T-cell (primary cell): ENCODE data around the gene DPEP1. TPM values are rescaled to one million over a fixed set of nuclear protein-coding genes. Genes with fewer than 3 reads are reported as not detected.

Source experiments
- ATAC-seq, 4 experiments: fragments of 200-7000 bp in 3 of 4; fragments of 150-1000 bp in 1 of 4; cut with Tn5 transposase; replicated peaks in 1 of 4; 1 replicate in 3 of 4; 2 replicates in 1 of 4; pipeline ENCODE4 v1.10.0; 2021; ENCODE audit warnings: moderate library complexity in 3 of 4, mild to moderate bottlenecking in 2 of 4, moderate number of reproducible peaks in 1 of 4
- CTCF ChIA-PET, 2 donors: fragments of 300-600 bp; sonication (Branson Sonifier 250); formaldehyde crosslinking; loops; one replicate each; lab custom pipeline; 2022; ENCODE audit warnings: antibody characterized with exemption in 2 of 2; lab: Charles Lee
- POLR2A ChIA-PET, 2 donors: fragments of 300-600 bp; sonication (Branson Sonifier 250); formaldehyde crosslinking; loops; one replicate each; lab custom pipeline; 2022; ENCODE audit warnings: antibody characterized with exemption in 2 of 2; lab: Charles Lee
- DNase-seq, 35 experiments: peaks; one replicate each; pipeline versions ENCODE4 v3.0.0 to v3.0.0-alpha.2; 2013 to 2023
- H3K27ac ChIP-seq: one replicate; pipeline ENCODE4 v1.5.1; 2013; ENCODE audit warnings: low read length
- H3K27me3 ChIP-seq, 2 experiments: replicated peaks in 1 of 2; 1 replicate in 1 of 2; 2 replicates in 1 of 2; pipeline versions ENCODE4 v1.6.1 to v1.7.0; 2013; ENCODE audit warnings: low read length in 1 of 2, mixed read lengths in 1 of 2; ENCODE audit not compliant: control insufficient read depth in 2 of 2, insufficient read depth in 2 of 2; ENCODE audit errors: extremely low read depth in 1 of 2
- H3K36me3 ChIP-seq, 2 donors: 1 replicate in 1 of 2; 2 replicates in 1 of 2; pipeline versions ENCODE4 v1.6.1 to v1.7.0; 2013; ENCODE audit warnings: low read length in 1 of 2; ENCODE audit not compliant: control insufficient read depth in 2 of 2, insufficient read depth in 1 of 2; ENCODE audit errors: extremely low read depth in 1 of 2
- H3K4me1 ChIP-seq, 2 experiments: 1 replicate in 1 of 2; 2 replicates in 1 of 2; pipeline versions ENCODE4 v1.6.1 to v1.7.0; 2013; ENCODE audit warnings: low read length in 2 of 2, mixed read lengths in 1 of 2; ENCODE audit not compliant: insufficient read depth in 2 of 2, control insufficient read depth in 1 of 2; ENCODE audit errors: extremely low read depth in 1 of 2
- H3K4me3 ChIP-seq, 2 donors: 1 replicate in 1 of 2; 2 replicates in 1 of 2; pipeline versions ENCODE4 v1.5.1 to v1.7.0; 2013; ENCODE audit warnings: mild to moderate bottlenecking in 2 of 2, low read length in 1 of 2, moderate library complexity in 1 of 2; ENCODE audit not compliant: control insufficient read depth in 1 of 2; ENCODE audit errors: extremely low read depth in 1 of 2
- H3K9me3 ChIP-seq: 2 replicates; pipeline ENCODE4 v1.7.0; 2013
- H3K27ac Mint-ChIP-seq, 2 donors: one replicate each; pipeline ENCODE4 v1.8.0; 2020 to 2021; ENCODE audit warnings: mild to moderate bottlenecking in 2 of 2, mixed read lengths in 2 of 2
- H3K27me3 Mint-ChIP-seq, 2 donors: one replicate each; pipeline ENCODE4 v1.8.0; 2021 to 2022; ENCODE audit warnings: mixed read lengths in 2 of 2
- H3K36me3 Mint-ChIP-seq: one replicate; pipeline ENCODE4 v1.8.0; 2021; ENCODE audit warnings: mixed read lengths
- H3K4me1 Mint-ChIP-seq, 3 donors: one replicate each; pipeline ENCODE4 v1.8.0; 2020 to 2022; ENCODE audit warnings: mixed read lengths in 3 of 3, mild to moderate bottlenecking in 1 of 3
- H3K4me3 Mint-ChIP-seq, 3 donors: one replicate each; pipeline ENCODE4 v1.8.0; 2020 to 2022; ENCODE audit warnings: mild to moderate bottlenecking in 3 of 3, mixed read lengths in 3 of 3, moderate library complexity in 3 of 3
- H3K9me3 Mint-ChIP-seq, 3 donors: one replicate each; pipeline ENCODE4 v1.8.0; 2020 to 2022; ENCODE audit warnings: mixed read lengths in 3 of 3
- WGBS: methylation state at CpG from one replicate; pipeline ENCODE4 v1.1.5; 2013; ENCODE audit warnings: missing lambda C conversion rate; ENCODE audit not compliant: insufficient coverage; 5-methylcytosine and 5-hydroxymethylcytosine counted together
- total RNA-seq, 35 experiments: library from RNA in 6 of 35; stranded (reverse) in 6 of 35; fragments of 120-200 nt in 1 of 35; gene quantifications; one replicate each; pipeline versions ENCODE4 v1.2.1 to v1.2.4 and lab custom pipeline; 2013 to 2026

Gene DPEP1
- total RNA-seq, 5 donors from 2014 or later (not counting 1 experiment from before 2014, with no cell fraction given) = 0.18 TPM; not detected in 4

- no peaks in the 10 kb centered on the region for H3K36me3 Mint-ChIP-seq
- peaks cover 11 to 12% (median 11%) of the 10 kb centered on the region in 3 donors for H3K4me1 Mint-ChIP-seq
- peaks cover 3 to 19% of the 10 kb centered on the region in 2 experiments for H3K4me1 ChIP-seq
- H3K36me3 ChIP-seq = no peaks in the 10 kb centered on the region
- H3K4me3 ChIP-seq = no peak overlapping the region
- 88% methylated on average over 18 of the region's 18 CpGs for WGBS
- H3K27me3 ChIP-seq = peaks cover 0 to 17% of the 10 kb centered on the region in 2 experiments
- no peak overlapping the region for H3K27ac Mint-ChIP-seq
- ChIA-PET POLR2A (no interaction called here), CTCF (no interaction called here)
- H3K4me3 Mint-ChIP-seq = no peak overlapping the region
- H3K9me3 Mint-ChIP-seq = peaks cover 0 to 4% (median 3%) of the 10 kb centered on the region in 3 donors
- ATAC-seq (no peak), DNase-seq (no peak)
- peaks cover 4 to 28% of the 10 kb centered on the region in 2 donors for H3K27me3 Mint-ChIP-seq
- H3K27ac ChIP-seq = no peak overlapping the region
- H3K9me3 ChIP-seq = no peaks in the 10 kb centered on the region
Measured at GRCh38 chr16:89621136-89621697, 7.8 kb downstream of the DPEP1 start.

GRCh38 chr16:89621698-89622409 lies 8.4 kb downstream of the DPEP1 start:
- WGBS = 92% methylated on average over 18 of the region's 32 CpGs
- H3K36me3 ChIP-seq = no peaks in the 10 kb centered on the region
- Mint-ChIP-seq H3K36me3 (no peaks in the 10 kb centered on the region), H3K4me1 (peaks cover 5 to 6% (median 6%) of the 10 kb centered on the region in 3 donors), H3K27ac (no peak overlapping the region), H3K27me3 (peaks cover 4 to 28% of the 10 kb centered on the region in 2 donors), H3K9me3 (no peaks in the 10 kb centered on the region), H3K4me3 (no peak overlapping the region)
- H3K4me1 ChIP-seq = peaks cover 3 to 13% of the 10 kb centered on the region in 2 experiments
- ATAC-seq (no peak), DNase-seq (no peak)
- no peaks in the 10 kb centered on the region for H3K9me3 ChIP-seq
- peaks cover 0 to 17% of the 10 kb centered on the region in 2 experiments for H3K27me3 ChIP-seq
- POLR2A ChIA-PET = no interaction called here
- CTCF ChIA-PET = no interaction called here
- H3K27ac ChIP-seq = no peak overlapping the region
- H3K4me3 ChIP-seq = no peak overlapping the region

GRCh38 chr16:89623511-89624261 lies 10.2 kb downstream of the DPEP1 start:
- ATAC-seq (no peak), DNase-seq (no peak)
- 71% methylated on average over 26 of the region's 28 CpGs for WGBS
- no peak overlapping the region for H3K4me3 ChIP-seq
- no peaks in the 10 kb centered on the region for H3K4me1 ChIP-seq
- H3K36me3 ChIP-seq = no peaks in the 10 kb centered on the region
- H3K27me3 Mint-ChIP-seq = peaks cover 4 to 28% of the 10 kb centered on the region in 2 donors
- no peaks in the 10 kb centered on the region for H3K36me3 Mint-ChIP-seq
- H3K27me3 ChIP-seq = peaks cover 0 to 17% of the 10 kb centered on the region in 2 experiments
- no peaks in the 10 kb centered on the region for H3K9me3 Mint-ChIP-seq
- H3K4me3 Mint-ChIP-seq = no peak overlapping the region
- ChIA-PET POLR2A (no interaction called here), CTCF (no interaction called here)
- no peaks in the 10 kb centered on the region for H3K9me3 ChIP-seq
- peak overlapping the region in 1 of 2 donors; percentile 71 for H3K27ac Mint-ChIP-seq
- no peak overlapping the region for H3K27ac ChIP-seq
- H3K4me1 Mint-ChIP-seq = peaks cover 0 to 2% (median 2%) of the 10 kb centered on the region in 3 donors

GRCh38 chr16:89624777-89625761 lies 11.6 kb downstream of the DPEP1 start:
- Histone ChIP-seq H3K4me1 (no peaks in the 10 kb centered on the region), H3K36me3 (no peaks in the 10 kb centered on the region), H3K4me3 (no peak overlapping the region), H3K27ac (no peak overlapping the region), H3K27me3 (peaks cover 0 to 24% of the 10 kb centered on the region in 2 experiments), H3K9me3 (no peaks in the 10 kb centered on the region)
- CTCF ChIA-PET = no interaction called here
- DNase-seq (no peak), ATAC-seq (no peak)
- H3K9me3 Mint-ChIP-seq = no peaks in the 10 kb centered on the region
- no peak overlapping the region for H3K4me3 Mint-ChIP-seq
- H3K36me3 Mint-ChIP-seq = no peaks in the 10 kb centered on the region
- POLR2A ChIA-PET = no interaction called here
- H3K27ac Mint-ChIP-seq = no peak overlapping the region
- 85% methylated on average over 8 of the region's 21 CpGs for WGBS
- H3K27me3 Mint-ChIP-seq = peaks cover 4 to 28% of the 10 kb centered on the region in 2 donors
- peaks cover 0 to 2% (median 2%) of the 10 kb centered on the region in 3 donors for H3K4me1 Mint-ChIP-seq

- H3K27me3 Mint-ChIP-seq = peaks cover 0 to 4% of the 10 kb centered on the region in 2 donors
- H3K36me3 Mint-ChIP-seq = no peaks in the 10 kb centered on the region
- H3K9me3 ChIP-seq = no peaks in the 10 kb centered on the region
- no peak overlapping the region for H3K27ac ChIP-seq
- no peak overlapping the region for H3K4me3 ChIP-seq
- H3K36me3 ChIP-seq = no peaks in the 10 kb centered on the region
- no peaks in the 10 kb centered on the region for H3K9me3 Mint-ChIP-seq
- H3K4me1 ChIP-seq = no peaks in the 10 kb centered on the region
- ChIA-PET CTCF (interaction anchor here in 1 of 2 donors (0.5 kb wide), 1 partner anchor 276 kb away, joined by 3 read pairs; no protein-coding TSS in a partner anchor), POLR2A (no interaction called here)
- no peaks in the 10 kb centered on the region for H3K4me1 Mint-ChIP-seq
- WGBS = 93% methylated on average over 8 of the region's 17 CpGs
- no peak for DNase-seq
- no peak overlapping the region for H3K4me3 Mint-ChIP-seq
- ATAC-seq = no peak
- H3K27ac Mint-ChIP-seq = no peak overlapping the region
- H3K27me3 ChIP-seq = peaks cover 0 to 15% of the 10 kb centered on the region in 2 experiments
Measured at GRCh38 chr16:89629827-89630610, 16.6 kb downstream of the DPEP1 start.
